Mammary epithelial cell (primary cell): ENCODE data around the gene CALB2.

Experiments
- EZH2 ChIP-seq: IDR thresholded peaks from 2 replicates; pipeline ENCODE4 v1.6.1; 2012; ENCODE audit warnings: low read length, inconsistent platforms, borderline replicate concordance
- TF ChIP-seq, protein P1 (sequence below), 2 donors: IDR thresholded peaks in 1 of 2; conservative IDR thresholded peaks in 1 of 2; 2 replicates each; pipeline ENCODE4 v1.5.1; 2011 to 2012; ENCODE audit warnings: inconsistent platforms in 2 of 2, low read length in 2 of 2, mild to moderate bottlenecking in 2 of 2, control low read depth in 1 of 2, low read depth in 1 of 2; ENCODE audit not compliant: insufficient read depth in 1 of 2; ENCODE audit errors: extremely low read depth in 1 of 2

DNA sequence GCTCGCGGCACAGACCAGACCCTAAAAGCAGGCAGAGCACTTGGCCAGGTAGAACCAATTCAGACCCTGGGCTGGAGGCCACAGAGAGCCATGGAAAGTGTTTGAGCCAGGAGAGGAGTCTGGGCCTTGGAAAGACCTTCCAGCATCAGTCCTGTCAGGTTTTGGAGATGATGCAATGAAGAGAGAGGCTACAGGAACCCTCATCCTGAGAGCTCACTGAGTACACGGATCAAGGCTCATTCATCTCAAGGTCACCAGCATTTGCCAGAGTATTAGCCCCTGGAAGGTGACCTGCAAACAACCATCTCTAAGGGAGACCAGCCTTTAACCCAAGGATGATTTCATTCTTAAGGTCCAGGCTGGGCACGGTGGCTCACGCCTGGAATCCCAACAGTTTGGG is 55.5 kb downstream of the CALB2 start:
- TF ChIP-seq, protein P1, sequence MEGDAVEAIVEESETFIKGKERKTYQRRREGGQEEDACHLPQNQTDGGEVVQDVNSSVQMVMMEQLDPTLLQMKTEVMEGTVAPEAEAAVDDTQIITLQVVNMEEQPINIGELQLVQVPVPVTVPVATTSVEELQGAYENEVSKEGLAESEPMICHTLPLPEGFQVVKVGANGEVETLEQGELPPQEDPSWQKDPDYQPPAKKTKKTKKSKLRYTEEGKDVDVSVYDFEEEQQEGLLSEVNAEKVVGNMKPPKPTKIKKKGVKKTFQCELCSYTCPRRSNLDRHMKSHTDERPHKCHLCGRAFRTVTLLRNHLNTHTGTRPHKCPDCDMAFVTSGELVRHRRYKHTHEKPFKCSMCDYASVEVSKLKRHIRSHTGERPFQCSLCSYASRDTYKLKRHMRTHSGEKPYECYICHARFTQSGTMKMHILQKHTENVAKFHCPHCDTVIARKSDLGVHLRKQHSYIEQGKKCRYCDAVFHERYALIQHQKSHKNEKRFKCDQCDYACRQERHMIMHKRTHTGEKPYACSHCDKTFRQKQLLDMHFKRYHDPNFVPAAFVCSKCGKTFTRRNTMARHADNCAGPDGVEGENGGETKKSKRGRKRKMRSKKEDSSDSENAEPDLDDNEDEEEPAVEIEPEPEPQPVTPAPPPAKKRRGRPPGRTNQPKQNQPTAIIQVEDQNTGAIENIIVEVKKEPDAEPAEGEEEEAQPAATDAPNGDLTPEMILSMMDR (conservative IDR thresholded peaks at IDR 0.05 in 1 of 2, IDR thresholded peaks at IDR 0.05 in 1 of 2; ENCODE audit: extremely low read depth in 1 of 2, insufficient read depth in 1 of 2, low read depth in 1 of 2, low read length in 2 of 2) = no peak
- no peak for TF ChIP-seq EZH2
